ENCODE measurements around the gene MMP2.
A peak's percentile ranks its signal among the peaks of the same experiment; 100 is the strongest.

MMP2 gene

DNA sequence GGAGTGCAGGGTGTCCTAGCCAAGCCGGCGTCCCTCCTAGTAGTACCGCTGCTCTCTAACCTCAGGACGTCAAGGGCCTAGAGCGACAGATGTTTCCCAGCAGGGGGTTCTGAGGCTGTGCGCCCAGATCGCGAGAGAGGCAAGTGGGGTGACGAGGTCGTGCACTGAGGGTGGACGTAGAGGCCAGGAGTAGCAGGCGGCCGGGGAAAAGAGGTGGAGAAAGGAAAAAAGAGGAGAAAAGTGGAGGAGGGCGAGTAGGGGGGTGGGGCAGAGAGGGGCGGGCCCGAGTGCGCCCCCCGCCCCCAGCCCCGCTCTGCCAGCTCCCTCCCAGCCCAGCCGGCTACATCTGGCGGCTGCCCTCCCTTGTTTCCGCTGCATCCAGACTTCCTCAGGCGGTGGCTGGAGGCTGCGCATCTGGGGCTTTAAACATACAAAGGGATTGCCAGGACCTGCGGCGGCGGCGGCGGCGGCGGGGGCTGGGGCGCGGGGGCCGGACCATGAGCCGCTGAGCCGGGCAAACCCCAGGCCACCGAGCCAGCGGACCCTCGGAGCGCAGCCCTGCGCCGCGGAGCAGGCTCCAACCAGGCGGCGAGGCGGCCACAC is at the start of gene MMP2:
Gene MMP2, plus strand, starts transcription at position 372 of the 603 bp plus-strand sequence. CDS start 282 bp downstream, outside the sequence.
- peaks cover 46% of the 10 kb centered on the region for H3K27me3 Mint-ChIP-seq (ENCODE audit: low read depth)
- H3K27ac Mint-ChIP-seq = no peak within 1 kb of the TSS
- DNase-seq (ENCODE audit: low spot score) = no peak

DNA sequence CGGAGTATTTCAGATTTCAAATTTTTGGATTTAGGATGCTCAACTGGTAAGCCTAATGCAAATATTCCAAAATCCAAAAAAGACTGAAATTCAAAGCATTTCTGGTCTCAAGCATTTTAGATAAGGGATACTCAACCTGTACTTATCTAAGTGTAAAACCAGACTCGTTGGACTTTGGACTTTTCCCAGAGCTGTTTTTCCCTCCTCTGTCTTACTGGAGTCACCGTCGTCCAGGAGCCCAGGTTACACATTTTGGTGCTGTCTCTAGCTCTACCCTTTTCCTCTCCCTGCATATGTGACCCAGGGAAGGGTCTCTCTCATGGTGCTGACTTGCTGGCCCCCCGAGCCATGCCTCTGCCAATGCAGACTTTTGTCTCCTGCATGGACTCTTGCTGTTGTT is 46.0 kb upstream of the MMP2 start:
- DNase-seq (ENCODE audit: low spot score) = no peak
- no peak overlapping the region for H3K4me3 Mint-ChIP-seq
- no peak overlapping the region for H3K27ac Mint-ChIP-seq
- peaks cover 10% of the 10 kb centered on the region for H3K27me3 Mint-ChIP-seq (ENCODE audit: low read depth)
- no peaks in the 10 kb centered on the region for H3K9me3 Mint-ChIP-seq
- H3K36me3 Mint-ChIP-seq (ENCODE audit: low read depth) = no peaks in the 10 kb centered on the region
- H3K4me1 Mint-ChIP-seq (ENCODE audit: low read depth) = no peaks in the 10 kb centered on the region

More for the DNA sequence above, at the start of gene MMP2:
- H3K9me3 Mint-ChIP-seq = no peaks in the 10 kb centered on the region
- peaks cover 10% of the 10 kb centered on the region for H3K4me1 Mint-ChIP-seq (ENCODE audit: low read depth)
- H3K4me3 Mint-ChIP-seq = peak within 1 kb of the TSS; percentile 69
- no peaks in the 10 kb centered on the region for H3K36me3 Mint-ChIP-seq (ENCODE audit: low read depth)

DNA sequence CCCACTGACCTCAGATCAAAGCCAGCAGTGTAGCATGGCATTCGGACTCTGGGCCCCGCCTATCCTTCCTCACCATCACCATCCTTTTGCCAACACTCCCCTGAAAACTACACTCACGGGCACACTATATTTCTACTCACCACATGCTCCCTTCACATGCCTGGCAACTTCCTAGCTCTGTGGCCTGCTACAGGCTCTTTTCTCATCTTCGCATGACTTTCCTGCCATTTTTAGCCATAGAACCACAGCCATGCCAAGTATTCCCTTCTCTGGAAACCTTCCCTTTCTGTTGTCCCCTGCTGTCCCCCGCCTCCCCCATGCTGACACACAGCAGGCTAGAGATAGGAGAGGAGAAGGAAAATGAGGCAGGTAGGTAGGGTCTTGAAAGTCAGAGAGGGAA is 45.5 kb upstream of the MMP2 start:
- no peak for DNase-seq (ENCODE audit: low spot score)
- Mint-ChIP-seq H3K27ac (no peak overlapping the region), H3K36me3 (ENCODE audit: low read depth) (no peaks in the 10 kb centered on the region), H3K4me3 (no peak overlapping the region), H3K4me1 (ENCODE audit: low read depth) (no peaks in the 10 kb centered on the region), H3K27me3 (ENCODE audit: low read depth) (peaks cover 10% of the 10 kb centered on the region), H3K9me3 (no peaks in the 10 kb centered on the region)

GRCh38 chr16:55434000-55434399 is 45.0 kb upstream of the MMP2 start:
- Mint-ChIP-seq H3K27me3 (ENCODE audit: low read depth) (peaks cover 10% of the 10 kb centered on the region), H3K4me1 (ENCODE audit: low read depth) (no peaks in the 10 kb centered on the region), H3K36me3 (ENCODE audit: low read depth) (no peaks in the 10 kb centered on the region), H3K4me3 (no peak overlapping the region), H3K27ac (no peak overlapping the region), H3K9me3 (no peaks in the 10 kb centered on the region)
- DNase-seq (ENCODE audit: low spot score) = no peak

DNA sequence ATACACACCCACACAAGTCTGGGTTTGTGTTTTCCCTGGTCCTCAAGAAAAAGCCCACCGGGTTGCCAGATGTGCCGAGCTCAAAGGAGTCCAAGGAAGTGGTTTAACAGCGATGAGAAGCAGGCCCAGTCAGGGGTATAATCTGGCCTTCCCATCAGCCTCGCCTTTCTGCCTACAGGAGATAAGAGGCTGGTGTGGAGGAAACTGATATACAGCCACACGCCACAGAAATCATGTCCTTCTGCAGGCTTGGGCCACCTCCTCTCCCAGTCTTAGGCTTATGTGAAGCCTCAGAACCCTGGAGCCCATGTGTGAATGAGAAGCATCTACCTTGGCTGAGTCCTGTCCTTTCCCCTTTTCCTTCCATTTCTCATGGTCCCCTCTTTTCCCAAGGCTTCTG is 43.6 kb upstream of the MMP2 start:
- Mint-ChIP-seq H3K9me3 (no peaks in the 10 kb centered on the region), H3K4me1 (ENCODE audit: low read depth) (no peaks in the 10 kb centered on the region), H3K36me3 (ENCODE audit: low read depth) (no peaks in the 10 kb centered on the region), H3K4me3 (no peak overlapping the region), H3K27ac (no peak overlapping the region), H3K27me3 (ENCODE audit: low read depth) (peaks cover 10% of the 10 kb centered on the region)
- DNase-seq (ENCODE audit: low spot score) = no peak

DNA sequence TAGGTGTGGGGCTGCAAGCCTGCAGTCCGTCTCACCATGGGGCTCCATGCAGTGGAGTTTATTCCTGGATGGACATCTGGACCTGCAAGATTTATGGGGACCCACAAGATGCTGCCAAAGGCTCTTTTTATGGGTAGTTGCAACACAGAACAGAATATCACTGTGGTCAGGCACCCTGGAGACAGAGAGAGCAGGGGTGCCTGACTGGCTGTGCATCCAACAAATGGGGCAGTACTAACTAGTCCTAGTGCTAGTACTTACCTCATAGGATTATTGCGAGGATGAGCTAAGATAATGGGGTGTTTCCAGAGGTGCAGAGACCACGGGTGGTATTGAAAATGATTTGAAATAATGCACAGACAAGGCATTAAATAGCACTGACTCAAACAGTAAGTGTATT is 42.4 kb upstream of the MMP2 start:
- no peaks in the 10 kb centered on the region for H3K9me3 Mint-ChIP-seq
- H3K36me3 Mint-ChIP-seq (ENCODE audit: low read depth) = no peaks in the 10 kb centered on the region
- no peaks in the 10 kb centered on the region for H3K4me1 Mint-ChIP-seq (ENCODE audit: low read depth)
- no peak overlapping the region for H3K4me3 Mint-ChIP-seq
- no peak overlapping the region for H3K27ac Mint-ChIP-seq
- peaks cover 10% of the 10 kb centered on the region for H3K27me3 Mint-ChIP-seq (ENCODE audit: low read depth)
- DNase-seq (ENCODE audit: low spot score) = no peak

GRCh38 chr16:55437625-55438024 is 41.4 kb upstream of the MMP2 start:
- Mint-ChIP-seq H3K27me3 (ENCODE audit: low read depth) (peaks cover 10% of the 10 kb centered on the region), H3K9me3 (no peaks in the 10 kb centered on the region), H3K4me3 (no peak overlapping the region), H3K36me3 (ENCODE audit: low read depth) (no peaks in the 10 kb centered on the region), H3K27ac (no peak overlapping the region), H3K4me1 (ENCODE audit: low read depth) (no peaks in the 10 kb centered on the region)
- DNase-seq (ENCODE audit: low spot score) = no peak

- no peaks in the 10 kb centered on the region for H3K36me3 Mint-ChIP-seq (ENCODE audit: low read depth)
- no peak for DNase-seq (ENCODE audit: low spot score)
- H3K4me3 Mint-ChIP-seq = no peak overlapping the region
- no peaks in the 10 kb centered on the region for H3K4me1 Mint-ChIP-seq (ENCODE audit: low read depth)
- no peaks in the 10 kb centered on the region for H3K9me3 Mint-ChIP-seq
- H3K27ac Mint-ChIP-seq = no peak overlapping the region
- H3K27me3 Mint-ChIP-seq (ENCODE audit: low read depth) = peaks cover 10% of the 10 kb centered on the region
These were observed 40.7 kb upstream of the MMP2 start for GRCh38 chr16:55438281-55438680.

DNA sequence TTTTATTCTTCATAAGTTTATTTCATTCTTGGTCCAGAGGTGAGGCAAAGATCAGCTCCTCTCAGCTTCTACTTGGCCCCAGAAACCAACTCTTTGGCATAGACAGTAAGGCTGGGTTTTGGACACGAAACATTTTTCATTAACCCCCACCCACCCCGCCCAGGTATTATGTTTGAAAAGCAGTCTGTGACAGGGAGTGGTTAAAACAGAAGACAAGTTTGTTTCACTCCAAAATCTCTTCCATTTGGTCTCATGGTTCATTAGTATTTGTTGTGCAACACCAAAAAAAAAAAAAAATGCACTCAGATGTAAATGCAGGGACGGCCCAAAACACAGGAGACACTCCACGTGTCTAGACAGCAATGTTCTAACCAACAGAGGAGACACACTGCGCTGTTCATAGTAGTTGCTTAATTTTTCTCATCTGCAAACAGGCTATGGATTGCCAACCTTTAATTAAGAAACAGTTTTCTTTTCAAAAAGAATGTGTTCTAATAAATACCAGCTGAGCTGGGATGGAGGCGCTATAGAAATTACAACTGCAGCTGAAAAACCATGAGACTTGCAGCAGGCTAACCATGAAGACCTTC is 39.8 kb upstream of the MMP2 start:
- peaks cover 6% of the 10 kb centered on the region for H3K27me3 Mint-ChIP-seq (ENCODE audit: low read depth)
- no peaks in the 10 kb centered on the region for H3K4me1 Mint-ChIP-seq (ENCODE audit: low read depth)
- no peak overlapping the region for H3K27ac Mint-ChIP-seq
- H3K9me3 Mint-ChIP-seq = no peaks in the 10 kb centered on the region
- DNase-seq (ENCODE audit: low spot score) = no peak
- no peak overlapping the region for H3K4me3 Mint-ChIP-seq
- no peaks in the 10 kb centered on the region for H3K36me3 Mint-ChIP-seq (ENCODE audit: low read depth)

DNA sequence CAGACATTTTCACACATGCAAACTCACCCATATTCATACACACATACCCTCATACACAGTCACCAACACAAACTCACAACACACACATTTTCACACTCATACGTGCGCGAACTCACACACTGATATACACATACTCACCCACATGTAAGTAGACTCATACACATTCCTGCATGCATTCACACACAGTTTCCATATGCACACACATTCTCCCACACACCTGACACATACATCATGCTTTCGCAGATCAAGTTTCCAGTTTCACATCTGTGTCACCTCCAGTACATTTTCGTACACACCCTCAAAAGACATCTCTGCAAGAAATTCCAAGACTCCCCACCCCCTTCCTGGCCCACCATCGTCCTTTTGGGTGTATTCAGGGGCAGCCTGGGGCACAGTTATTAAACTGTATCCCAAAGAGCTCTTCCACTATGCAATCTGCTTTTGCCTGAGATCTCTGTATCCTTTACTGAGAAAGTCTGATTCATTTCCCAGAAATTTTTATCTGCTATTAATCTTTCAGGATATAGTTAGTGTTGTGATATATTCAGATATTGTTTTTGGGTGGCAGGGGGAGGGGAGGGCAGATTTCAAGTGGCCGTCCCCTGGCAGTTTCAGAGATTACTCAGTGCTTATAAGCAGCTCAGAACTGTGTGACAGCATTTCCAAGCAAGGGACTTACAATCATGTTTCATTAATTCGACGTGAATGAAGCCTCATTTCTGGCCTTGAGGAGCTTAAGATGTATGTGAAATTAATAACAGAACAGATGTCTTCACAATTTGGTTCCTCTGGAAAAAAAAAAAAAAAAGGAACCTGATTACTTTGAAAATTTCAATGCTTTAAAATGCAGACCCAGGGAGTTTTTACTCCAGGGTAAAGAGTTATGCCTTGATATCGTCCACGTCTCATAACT is 35.3 kb upstream of the MMP2 start:
- Mint-ChIP-seq H3K27ac (no peak overlapping the region), H3K36me3 (ENCODE audit: low read depth) (no peaks in the 10 kb centered on the region), H3K9me3 (no peaks in the 10 kb centered on the region), H3K4me1 (ENCODE audit: low read depth) (no peaks in the 10 kb centered on the region), H3K27me3 (ENCODE audit: low read depth) (no peaks in the 10 kb centered on the region), H3K4me3 (no peak overlapping the region)
- DNase-seq (ENCODE audit: low spot score) = no peak

GRCh38 chr16:55444754-55445485 is 34.1 kb upstream of the MMP2 start:
- Mint-ChIP-seq H3K4me1 (ENCODE audit: low read depth) (no peaks in the 10 kb centered on the region), H3K27me3 (ENCODE audit: low read depth) (no peaks in the 10 kb centered on the region), H3K9me3 (no peaks in the 10 kb centered on the region), H3K4me3 (no peak overlapping the region), H3K36me3 (ENCODE audit: low read depth) (no peaks in the 10 kb centered on the region), H3K27ac (no peak overlapping the region)
- no peak for DNase-seq (ENCODE audit: low spot score)

GRCh38 chr16:55447231-55447630 is 31.8 kb upstream of the MMP2 start:
- DNase-seq (ENCODE audit: low spot score) = no peak
- Mint-ChIP-seq H3K4me1 (ENCODE audit: low read depth) (no peaks in the 10 kb centered on the region), H3K27me3 (ENCODE audit: low read depth) (no peaks in the 10 kb centered on the region), H3K9me3 (no peaks in the 10 kb centered on the region), H3K36me3 (ENCODE audit: low read depth) (no peaks in the 10 kb centered on the region), H3K27ac (no peak overlapping the region), H3K4me3 (no peak overlapping the region)

- no peak for DNase-seq (ENCODE audit: low spot score)
- no peak overlapping the region for H3K27ac Mint-ChIP-seq
- no peaks in the 10 kb centered on the region for H3K36me3 Mint-ChIP-seq (ENCODE audit: low read depth)
- peaks cover 2% of the 10 kb centered on the region for H3K27me3 Mint-ChIP-seq (ENCODE audit: low read depth)
- no peak overlapping the region for H3K4me3 Mint-ChIP-seq
- H3K9me3 Mint-ChIP-seq = no peaks in the 10 kb centered on the region
- H3K4me1 Mint-ChIP-seq (ENCODE audit: low read depth) = no peaks in the 10 kb centered on the region
These were observed 26.0 kb upstream of the MMP2 start for GRCh38 chr16:55452996-55453395.

GRCh38 chr16:55453909-55454308 is 25.1 kb upstream of the MMP2 start:
- Mint-ChIP-seq H3K36me3 (ENCODE audit: low read depth) (no peaks in the 10 kb centered on the region), H3K27me3 (ENCODE audit: low read depth) (peaks cover 2% of the 10 kb centered on the region), H3K27ac (no peak overlapping the region), H3K4me3 (no peak overlapping the region), H3K4me1 (ENCODE audit: low read depth) (no peaks in the 10 kb centered on the region), H3K9me3 (no peaks in the 10 kb centered on the region)
- DNase-seq (ENCODE audit: low spot score) = no peak
